HepG2 (cell line): Measurements from ENCODE around the gene PRDM9. TPM values are rescaled to one million over a fixed set of nuclear protein-coding genes. Genes with fewer than 3 reads are reported as not detected.
A peak's percentile ranks its signal among the peaks of the same experiment; 100 is the strongest.

ENCODE experiments used
- ATAC-seq: fragments of 200-7000 bp; cut with Tn5 transposase; 3 replicates; pipeline ENCODE4 v1.9.1; 2020; ENCODE audit warnings: mild to moderate bottlenecking, moderate library complexity
- BruUV-seq: library from RNA; stranded (reverse); fragments of 400-500 nt; replicated peaks from 2 replicates; lab custom pipeline; 2021; lab: Mats Ljungman, UMichigan
- CTCF ChIA-PET: fragments of 300-600 bp; formaldehyde crosslinking; extraction: SDS; loops from one replicate; lab custom pipeline; 2021; ENCODE audit warnings: low total read pairs, inconsistent platforms, low intra/inter-chr PET ratio; lab: Yijun Ruan, JAX
- POLR2A ChIA-PET: fragments of 350-600 bp; sonication (Branson Sonifier 250); formaldehyde crosslinking; loops from one replicate; lab custom pipeline; 2020; ENCODE audit warnings: antibody characterized with exemption, inconsistent platforms; lab: Yijun Ruan, JAX
- DNase-seq: peaks from one replicate; pipeline ENCODE4 v3.0.0-alpha.2; 2015; ENCODE audit warnings: low spot score
- FAIRE-seq: peaks from 3 replicates; lab custom pipeline; 2011; peaks lifted over from hg19 to GRCh38; lab: Jason Lieb, UNC
- H2AFZ ChIP-seq: one replicate; pipeline ENCODE4 v1.6.1; 2011; ENCODE audit warnings: low read length, inconsistent platforms
- H3K27ac ChIP-seq: fragments of 300-600 bp; 3 replicates; pipeline ENCODE4 v1.8.0; 2011; ENCODE audit warnings: mixed run types, mild to moderate bottlenecking, mixed read lengths, low read length, inconsistent platforms; ENCODE audit not compliant: insufficient read depth; ENCODE audit errors: extremely low read length
- H3K27me3 ChIP-seq, 2 experiments: fragments of 200-600 bp in 1 of 2; 2 replicates in 1 of 2; 3 replicates in 1 of 2; pipeline versions ENCODE4 v1.6.0 to v1.8.0; 2011; ENCODE audit warnings: low read length in 2 of 2, mild to moderate bottlenecking in 2 of 2, moderate library complexity in 2 of 2, inconsistent platforms in 1 of 2; ENCODE audit not compliant: insufficient read depth in 2 of 2, control insufficient read depth in 1 of 2
- H3K36me3 ChIP-seq, 2 experiments: fragments of 200-600 bp in 1 of 2; replicated peaks in 1 of 2; 2 replicates in 1 of 2; 3 replicates in 1 of 2; pipeline versions ENCODE4 v1.5.1 to v1.8.0; 2011; ENCODE audit warnings: low read length in 2 of 2, inconsistent platforms in 1 of 2; ENCODE audit not compliant: insufficient read depth in 2 of 2, control insufficient read depth in 1 of 2
- H3K4me1 ChIP-seq: 2 replicates; pipeline ENCODE4 v1.5.1; 2012; ENCODE audit warnings: low read length, inconsistent platforms; ENCODE audit not compliant: insufficient read depth
- H3K4me2 ChIP-seq: 2 replicates; pipeline ENCODE4 v1.6.0; 2011; ENCODE audit warnings: low read depth, low read length, inconsistent platforms
- H3K4me3 ChIP-seq, 3 experiments: fragments of 200-600 bp in 1 of 3; sonication (generic), shearing (Covaris generic) in 1 of 3; replicated peaks in 1 of 3; 2 replicates each; pipeline ENCODE4 v1.5.1; 2011 to 2016; ENCODE audit warnings: low read length in 3 of 3, inconsistent platforms in 2 of 3, low read depth in 2 of 3, mild to moderate bottlenecking in 2 of 3, control low read depth in 1 of 3, mixed read lengths in 1 of 3; ENCODE audit not compliant: insufficient read depth in 1 of 3
- H3K79me2 ChIP-seq: one replicate; pipeline ENCODE4 v1.6.1; 2011; ENCODE audit warnings: low read length, inconsistent platforms; ENCODE audit not compliant: insufficient read depth
- H3K9ac ChIP-seq: 2 replicates; pipeline ENCODE4 v1.6.0; 2011; ENCODE audit warnings: mild to moderate bottlenecking, low read depth, low read length, inconsistent platforms; ENCODE audit not compliant: insufficient read depth
- H3K9me3 ChIP-seq: 2 replicates; pipeline ENCODE4 v1.5.1; 2012; ENCODE audit warnings: mild to moderate bottlenecking, low read length
- H4K20me1 ChIP-seq: 2 replicates; pipeline ENCODE4 v1.6.0; 2011; ENCODE audit warnings: inconsistent platforms, mild to moderate bottlenecking, low read length, moderate library complexity; ENCODE audit not compliant: insufficient read depth
- ARNTL ChIP-seq: sonication (generic); formaldehyde crosslinking; IDR thresholded peaks from 2 replicates; pipeline ENCODE4 v1.4.0; 2020; ENCODE audit warnings: mild to moderate bottlenecking, missing genetic modification reagents
- ATF4 ChIP-seq, 2 experiments: fragments of 450-650 bp in 1 of 2; sonication (generic) in 1 of 2; formaldehyde crosslinking; IDR thresholded peaks; 2 replicates each; pipeline versions ENCODE4 v1.5.0 to v1.8.0; 2020 to 2022; ENCODE audit warnings: mild to moderate bottlenecking in 1 of 2, missing genetic modification reagents in 1 of 2
- ATRX ChIP-seq: sonication (generic); formaldehyde crosslinking; IDR thresholded peaks from 2 replicates; pipeline ENCODE4 v1.4.0; 2020; ENCODE audit warnings: missing genetic modification reagents, borderline replicate concordance
- BRCA1 ChIP-seq: sonication (generic); formaldehyde crosslinking; IDR thresholded peaks from 2 replicates; pipeline ENCODE4 v1.4.0; 2020; ENCODE audit warnings: missing genetic modification reagents
- BRD4 ChIP-seq: sonication (generic); formaldehyde crosslinking; IDR thresholded peaks from 2 replicates; pipeline ENCODE4 v1.4.0; 2020; ENCODE audit warnings: missing genetic modification reagents
- ISL2 ChIP-seq: sonication (generic); formaldehyde crosslinking; IDR thresholded peaks from 2 replicates; pipeline ENCODE4 v1.5.0; 2020; ENCODE audit warnings: missing genetic modification reagents
- KMT2A ChIP-seq: sonication (generic); formaldehyde crosslinking; IDR thresholded peaks from 2 replicates; pipeline ENCODE4 v1.4.0; 2020; ENCODE audit warnings: missing genetic modification reagents
- MAFF ChIP-seq: IDR thresholded peaks from 2 replicates; pipeline ENCODE4 v1.6.1; 2011; ENCODE audit warnings: low read depth, low read length, improper control_type of control experiment
- MAFK ChIP-seq, 2 experiments: IDR thresholded peaks in 1 of 2; conservative IDR thresholded peaks in 1 of 2; 2 replicates each; pipeline ENCODE4 v1.6.1; 2011; ENCODE audit warnings: improper control_type of control experiment in 2 of 2, low read length in 2 of 2
- MXD3 ChIP-seq: IDR thresholded peaks from 2 replicates; pipeline ENCODE4 v1.6.1; 2016; ENCODE audit warnings: mild to moderate bottlenecking, missing biosample characterization, missing genetic modification reagents
- RARG ChIP-seq: sonication (generic); formaldehyde crosslinking; IDR thresholded peaks from 2 replicates; pipeline ENCODE4 v1.4.0; 2020; ENCODE audit warnings: low read depth, mild to moderate bottlenecking, missing genetic modification reagents
- SKIL ChIP-seq: sonication (generic); formaldehyde crosslinking; IDR thresholded peaks from 2 replicates; pipeline ENCODE4 v1.8.0; 2022; ENCODE audit warnings: missing genetic modification reagents, mild to moderate bottlenecking, moderate library complexity, borderline replicate concordance
- TERF1 ChIP-seq: sonication (generic); formaldehyde crosslinking; IDR thresholded peaks from 2 replicates; pipeline ENCODE4 v1.8.0; 2022; ENCODE audit warnings: mild to moderate bottlenecking, missing genetic modification reagents, moderate library complexity
- U2AF2 ChIP-seq: fragments of 200-400 bp; formaldehyde crosslinking; IDR thresholded peaks from 2 replicates; pipeline ENCODE4 v1.6.1; 2017; ENCODE audit warnings: low read depth, mild to moderate bottlenecking, low read length
- ZBTB43 ChIP-seq: sonication (generic); formaldehyde crosslinking; conservative IDR thresholded peaks from 2 replicates; pipeline ENCODE4 v1.4.0; 2020; ENCODE audit warnings: missing genetic modification reagents
- ZBTB7B ChIP-seq: sonication (generic); formaldehyde crosslinking; IDR thresholded peaks from 2 replicates; pipeline ENCODE4 v1.4.0; 2020; ENCODE audit warnings: missing genetic modification reagents
- ZFX ChIP-seq: sonication (generic); formaldehyde crosslinking; IDR thresholded peaks from 2 replicates; pipeline ENCODE4 v1.4.0; 2020; ENCODE audit warnings: mild to moderate bottlenecking, low read depth, missing genetic modification reagents, moderate library complexity
- ZNF337 ChIP-seq: sonication (generic); formaldehyde crosslinking; IDR thresholded peaks from 2 replicates; pipeline ENCODE4 v1.5.1; 2020; ENCODE audit warnings: missing genetic modification reagents, low read depth, mild to moderate bottlenecking, borderline replicate concordance
- ZNF432 ChIP-seq: sonication (generic); formaldehyde crosslinking; IDR thresholded peaks from 2 replicates; pipeline ENCODE4 v1.5.0; 2020; ENCODE audit warnings: missing genetic modification reagents, mild to moderate bottlenecking, borderline replicate concordance
- ZNF781 ChIP-seq: sonication (generic); formaldehyde crosslinking; IDR thresholded peaks from 2 replicates; pipeline ENCODE4 v1.5.1; 2020; ENCODE audit warnings: borderline replicate concordance, mild to moderate bottlenecking, missing genetic modification reagents; ENCODE audit errors: not compliant biosample characterization
- in situ Hi-C: cut with HindIII; loops from 2 replicates; pipeline ENCODE4 v1.10.0; 2017; ENCODE audit warnings: low pct_unique_long_range_greater_than_20kb; ENCODE audit not compliant: extremely low pct_ligation_motif_present
- intact Hi-C: fragments of 100-400 bp; cut with micrococcal nuclease; formaldehyde crosslinking; loops from one replicate; pipeline ENCODE4 v1.10.0; 2022; ENCODE audit not compliant: unreplicated experiment
- polyA plus RNA-seq, 8 experiments: library from polyadenylated mRNA; depleted of rRNA in 3 of 8; stranded (reverse) in 7 of 8; unstranded in 1 of 8; fragments of >200 nt; fragmentation: Illumina TruSeq in 4 of 8; extraction: Trizol in 4 of 8; gene quantifications; 2 replicates each; pipeline versions ENCODE4 v1.2.1 to v1.2.3, GENCODE V29; 2011 to 2016; ENCODE audit warnings: low read depth in 4 of 8, missing spikeins in 1 of 8, mixed read lengths in 1 of 8; ENCODE audit not compliant: insufficient read depth in 1 of 8
- total RNA-seq, 5 experiments: library from RNA; depleted of rRNA; stranded (reverse); fragments of >200 nt; fragmentation: Illumina TruSeq; extraction: Trizol; gene quantifications; 2 replicates each; pipeline ENCODE4 v1.2.3, GENCODE V29; 2016; ENCODE audit warnings: low read depth in 1 of 5

Gene PRDM9
- total and polyA plus RNA-seq, 2 of the 13 experiments (the other 11 are each of a cell fraction or from before 2014, with no cell fraction given) = not detected

GRCh38 chr5:23528677-23529076, 21.3 kb downstream of the PRDM9 start (continued):
- TF ChIP-seq TERF1 (CRISPR knock-in tag) = no peak
- TF ChIP-seq SKIL (CRISPR knock-in tag) = no peak
- no peak for TF ChIP-seq ZNF432 (CRISPR knock-in tag)
- no peak for TF ChIP-seq ZBTB7B
- no peak for TF ChIP-seq ISL2
- no peak for TF ChIP-seq RARG (CRISPR knock-in tag)
- no peak for TF ChIP-seq U2AF2
- no peak for TF ChIP-seq ZBTB43 (CRISPR knock-in tag)
- no peak for TF ChIP-seq ARNTL
- TF ChIP-seq, all 625 proteins: peak for 0

- Histone ChIP-seq H3K27me3 (no peaks in the 10 kb centered on the region), H3K27ac (no peak overlapping the region), H3K4me3 (no peak overlapping the region), H3K9me3 (no peaks in the 10 kb centered on the region), H3K9ac (no peak overlapping the region), H3K4me1 (no peaks in the 10 kb centered on the region), H2AFZ (no peak overlapping the region), H3K36me3 (no peaks in the 10 kb centered on the region), H3K79me2 (no peaks in the 10 kb centered on the region), H4K20me1 (no peaks in the 10 kb centered on the region), H3K4me2 (no peak overlapping the region)
- no peak for ATAC-seq
- DNase-seq = no peak
- ChIA-PET CTCF (no interaction called here), POLR2A (no interaction called here)
- no peak for FAIRE-seq
- in situ Hi-C loops (no loop called here), intact Hi-C loops (no loop called here)
- no TSS peak for BruUV-seq
- TF ChIP-seq ZNF337 (CRISPR knock-in tag) (no peak), ATRX (CRISPR knock-in tag) (no peak), MXD3 (no peak), ATF4 (CRISPR knock-in tag; IDR thresholded peaks at IDR 0.05) (no peak), BRD4 (CRISPR knock-in tag) (no peak), ZNF781 (no peak), ZFX (CRISPR knock-in tag) (no peak), MAFF (peak; percentile 8; the same call in 1 of the 2 replicates), KMT2A (CRISPR knock-in tag) (no peak), BRCA1 (CRISPR knock-in tag) (no peak), MAFK (conservative IDR thresholded peaks at IDR 0.05 in 1 of 2, IDR thresholded peaks at IDR 0.05 in 1 of 2; ENCODE audit: low read length in 2 of 2) (peak; percentile 27 to 69; a peak in 3 of 4 replicates)
Observed at GRCh38 chr5:23530571-23530970, 23.2 kb downstream of the PRDM9 start.
